ENCODE data around the gene MIB2.
"Not testable (repeated sequence)": the region's sequence is repeated elsewhere in the genome, so short reads cannot be mapped to it uniquely, and the experiment has no call there.

Gene MIB2

DNA sequence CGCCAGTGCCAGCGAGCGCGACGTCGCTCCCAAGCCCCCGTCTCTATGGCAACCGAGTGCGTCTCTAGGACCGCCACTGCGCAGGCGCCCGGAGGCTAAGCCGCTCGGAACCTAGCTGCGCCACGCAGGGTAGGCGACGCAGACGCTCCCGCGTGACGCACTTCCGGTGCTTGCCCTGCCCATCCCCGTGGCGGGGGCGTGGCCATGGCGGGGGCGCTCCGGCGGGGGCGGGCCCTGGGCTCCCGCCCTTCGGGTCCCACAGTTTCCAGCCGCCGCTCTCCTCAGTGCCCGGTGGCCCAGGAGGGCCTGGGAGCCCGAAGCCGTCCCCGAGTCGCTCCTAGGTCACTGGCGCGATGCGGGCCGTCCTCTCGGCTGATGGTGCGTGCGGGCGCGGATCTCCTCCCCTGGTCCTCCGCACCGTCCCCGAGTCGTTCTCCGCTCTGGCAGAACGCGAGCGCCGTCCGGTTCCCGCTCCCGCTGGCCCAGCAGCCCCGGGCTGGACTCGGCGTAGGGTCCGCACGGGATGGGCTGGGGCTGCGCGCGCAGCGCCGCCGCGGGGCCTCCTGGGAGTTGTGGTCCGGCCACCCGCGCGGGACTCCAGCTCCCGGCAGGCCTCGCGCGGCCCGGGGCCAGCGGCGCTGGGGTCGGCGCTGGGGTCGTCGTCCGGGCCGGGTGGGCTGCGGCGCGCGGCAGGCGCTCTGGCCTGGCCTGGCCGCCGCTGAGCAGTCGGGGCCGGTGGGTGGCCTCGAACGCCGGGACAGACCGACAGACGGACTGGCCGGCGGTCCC, at the start of gene MIB2:
Gene MIB2 (plus strand): TSS at position 245 of the 789 bp plus-strand sequence. CDS start 7,953 bp downstream, outside the sequence.
- DNase-seq = peak; percentile 98

DNA sequence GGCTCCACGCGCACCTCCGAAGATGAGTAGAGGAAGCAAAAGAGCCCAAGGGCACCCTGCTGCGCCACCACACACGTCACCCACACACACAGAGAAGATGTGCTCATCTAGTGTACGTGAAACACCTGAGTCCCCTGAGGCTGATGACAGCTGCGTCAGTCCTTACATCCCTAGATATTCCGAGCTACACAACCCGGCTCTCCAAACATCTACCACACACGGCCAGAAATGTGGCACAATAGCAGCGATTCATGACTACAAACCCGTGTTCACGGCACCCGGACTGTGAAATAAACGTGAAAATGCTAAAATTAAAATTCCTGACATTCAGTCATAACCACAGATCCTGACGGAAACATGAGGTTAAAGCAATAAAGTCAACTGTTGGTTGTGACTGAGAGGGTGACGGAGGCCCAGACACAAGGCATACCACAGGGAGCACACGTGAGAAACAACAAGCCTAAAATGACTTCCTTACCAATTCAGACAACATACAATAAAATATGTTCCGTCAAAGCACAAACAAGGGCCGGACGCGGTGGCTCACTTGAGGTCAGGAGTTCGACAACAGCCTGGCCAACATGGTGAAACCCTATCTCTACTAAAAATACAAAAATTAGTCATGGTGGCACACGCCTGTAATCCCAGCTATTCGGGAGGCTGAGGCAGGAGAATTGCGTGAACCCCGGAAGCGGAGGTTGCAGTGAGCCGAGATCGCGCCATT, 48.0 kb upstream of the MIB2 start:
- DNase-seq = no peak

DNA sequence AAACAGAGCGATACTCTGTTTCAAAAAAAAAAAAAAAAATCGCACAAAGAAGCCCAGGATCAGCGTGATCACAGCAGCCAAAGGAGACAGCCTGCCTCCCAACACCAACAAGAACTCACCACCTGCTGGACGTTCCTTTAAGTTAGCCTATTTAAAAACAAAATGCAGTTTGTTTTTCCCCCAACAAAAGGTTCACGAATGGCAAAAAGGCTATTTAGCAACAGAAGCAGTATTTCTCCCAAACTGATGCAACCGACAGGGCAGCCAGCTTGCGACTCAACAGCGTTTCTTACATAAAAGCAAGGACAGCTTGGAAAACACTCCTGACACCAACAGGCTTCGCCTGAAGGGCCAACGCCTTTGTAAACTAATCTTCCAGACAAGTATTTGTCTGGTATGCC, 47.4 kb upstream of the MIB2 start:
- DNase-seq = no peak

DNA sequence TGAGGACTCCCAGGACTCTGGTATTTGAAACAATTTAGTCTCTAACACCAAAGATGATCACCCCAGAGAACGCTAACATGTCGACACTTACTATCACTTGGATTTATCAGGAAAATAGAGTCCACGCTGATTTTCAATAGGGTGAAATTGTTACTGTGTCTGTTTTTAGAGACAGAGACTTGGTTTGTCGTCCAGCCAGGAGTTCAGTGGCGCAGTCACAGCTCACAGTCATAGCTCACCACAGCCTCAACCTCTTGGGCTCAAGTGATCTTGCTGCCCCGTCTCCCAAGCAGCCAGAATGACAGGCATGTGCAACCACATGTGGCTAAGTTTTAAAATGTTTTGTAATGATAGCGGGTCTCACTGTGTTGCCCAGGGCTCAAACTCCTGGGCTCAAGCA, 46.0 kb upstream of the MIB2 start:
- DNase-seq = no peak

- DNase-seq = peak; percentile 67
Observed at GRCh38 chr1:1573843-1574720, 41.2 kb upstream of the MIB2 start.

- peak; percentile 93 for DNase-seq
Observed at GRCh38 chr1:1574721-1575537, 40.4 kb upstream of the MIB2 start, which contains the start of gene SSU72. TSS of gene SSU72 (minus strand) at chr1:1574863. CDS start at chr1:1574557, 306 bp downstream.

- DNase-seq = no peak
Observed at GRCh38 chr1:1577367-1578011, 37.8 kb upstream of the MIB2 start.

DNA sequence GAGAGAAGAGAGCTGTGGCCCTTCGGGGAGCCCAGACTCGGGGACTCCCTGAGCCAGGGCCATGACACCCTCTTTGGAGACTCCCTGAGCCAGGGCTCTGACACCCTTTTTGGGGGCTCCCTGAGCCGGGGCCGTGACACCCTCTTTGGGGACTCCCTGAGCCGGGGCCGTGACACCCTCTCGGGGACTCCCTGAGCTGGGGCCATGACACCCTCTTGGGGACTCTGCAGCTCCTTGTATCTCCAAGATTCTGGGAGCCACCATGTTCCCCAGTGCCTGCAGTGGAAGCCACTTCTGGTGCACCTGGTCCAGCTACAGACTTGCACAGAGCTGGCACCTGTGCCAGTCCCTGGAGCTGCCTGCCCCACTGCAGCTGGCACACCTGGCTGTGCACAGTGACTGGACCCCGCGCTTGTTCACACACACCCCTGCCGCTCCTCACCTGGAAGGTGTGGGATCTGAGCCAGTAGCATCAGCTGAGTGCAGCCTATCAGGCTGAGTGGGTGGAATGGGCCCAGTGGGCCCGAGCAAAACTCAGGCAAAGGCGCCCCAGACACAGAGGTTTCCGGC, 36.8 kb upstream of the MIB2 start:
- no peak for DNase-seq

DNA sequence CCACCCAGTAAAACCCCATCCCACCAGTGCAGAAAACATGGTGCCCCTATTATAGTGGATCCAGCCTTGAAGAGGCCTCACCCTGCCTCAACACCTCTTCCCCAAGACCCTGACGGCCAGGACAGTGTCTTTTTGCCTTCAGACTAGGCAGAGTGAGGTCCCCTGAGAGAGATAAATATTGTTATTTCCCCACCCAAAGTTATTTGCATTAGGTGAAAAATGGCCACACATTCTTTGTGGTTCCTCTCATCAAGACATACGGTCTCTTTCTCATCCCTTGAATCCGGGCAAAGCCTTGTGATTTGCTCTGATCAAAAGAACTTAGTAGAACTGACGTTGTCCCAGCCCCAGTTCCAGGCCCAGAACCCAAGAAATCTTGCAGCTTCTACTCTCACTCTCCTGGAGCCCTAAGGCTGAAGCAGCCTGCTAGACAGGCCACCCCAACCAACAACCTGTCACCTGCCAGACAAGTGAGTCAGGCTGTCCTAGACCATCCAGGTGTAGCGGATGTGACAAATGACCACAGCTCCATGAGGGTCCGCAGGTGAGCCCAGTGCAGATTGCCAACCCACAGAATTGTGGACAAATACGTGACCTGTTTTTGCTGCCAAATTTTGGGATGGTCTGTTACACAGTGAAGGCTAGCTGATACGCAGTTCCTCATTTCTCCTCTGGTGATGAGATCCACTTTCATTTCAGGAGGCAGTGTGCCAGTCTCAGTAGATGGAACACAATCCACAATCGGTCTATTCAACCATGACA, 32.5 kb upstream of the MIB2 start:
- no peak for DNase-seq

DNA sequence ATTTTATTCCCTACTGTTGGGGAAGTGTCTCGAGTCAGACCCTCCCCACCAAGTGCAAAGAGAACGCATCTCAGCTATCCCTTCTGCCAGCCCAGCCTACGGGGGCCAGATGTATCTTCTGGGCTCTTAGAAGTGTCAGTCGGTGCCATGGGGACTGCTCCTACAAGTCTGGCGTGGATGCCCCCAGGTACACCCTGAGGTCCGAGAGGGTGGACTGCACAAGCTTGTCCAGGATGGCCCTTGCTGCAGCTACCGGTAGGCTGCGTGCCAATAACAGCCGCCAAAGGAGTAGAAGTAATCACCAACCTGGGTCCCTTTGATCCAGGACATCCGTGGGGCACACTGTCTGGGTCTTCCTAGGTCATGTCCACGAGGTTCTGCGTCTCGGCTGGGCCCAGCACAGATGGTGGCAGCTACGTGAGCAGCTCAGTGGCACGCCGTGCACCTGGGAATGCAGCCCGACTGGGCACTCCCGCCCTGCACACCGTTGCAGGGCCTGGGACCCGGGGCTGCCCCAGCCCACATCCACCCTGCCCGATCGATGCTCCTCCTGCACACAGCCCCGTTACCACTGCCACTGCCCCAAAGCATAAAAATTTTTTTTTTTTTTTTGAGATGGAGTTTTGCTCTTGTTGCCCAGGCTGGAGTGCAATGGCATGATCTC, 31.8 kb upstream of the MIB2 start:
- DNase-seq = no peak

DNA sequence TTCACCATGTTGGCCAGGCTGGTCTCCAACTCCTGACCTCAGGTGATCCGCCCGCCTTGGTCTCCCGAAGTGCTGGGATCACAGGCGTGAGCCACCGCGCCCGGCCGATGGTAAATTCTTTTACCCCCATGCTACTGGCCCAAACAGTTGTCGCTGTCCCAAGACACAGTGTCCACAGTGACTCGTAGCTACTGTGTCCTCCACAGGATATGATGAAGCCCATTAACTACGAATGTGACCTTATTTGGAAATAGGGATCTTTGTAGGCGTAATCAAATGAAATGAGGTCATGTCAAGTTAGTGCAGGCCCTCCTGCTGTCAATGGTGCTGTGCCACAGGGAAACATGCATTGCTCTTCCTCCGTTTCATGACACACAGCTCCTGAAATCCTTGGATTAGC, 23.8 kb upstream of the MIB2 start:
- no peak for DNase-seq

DNA sequence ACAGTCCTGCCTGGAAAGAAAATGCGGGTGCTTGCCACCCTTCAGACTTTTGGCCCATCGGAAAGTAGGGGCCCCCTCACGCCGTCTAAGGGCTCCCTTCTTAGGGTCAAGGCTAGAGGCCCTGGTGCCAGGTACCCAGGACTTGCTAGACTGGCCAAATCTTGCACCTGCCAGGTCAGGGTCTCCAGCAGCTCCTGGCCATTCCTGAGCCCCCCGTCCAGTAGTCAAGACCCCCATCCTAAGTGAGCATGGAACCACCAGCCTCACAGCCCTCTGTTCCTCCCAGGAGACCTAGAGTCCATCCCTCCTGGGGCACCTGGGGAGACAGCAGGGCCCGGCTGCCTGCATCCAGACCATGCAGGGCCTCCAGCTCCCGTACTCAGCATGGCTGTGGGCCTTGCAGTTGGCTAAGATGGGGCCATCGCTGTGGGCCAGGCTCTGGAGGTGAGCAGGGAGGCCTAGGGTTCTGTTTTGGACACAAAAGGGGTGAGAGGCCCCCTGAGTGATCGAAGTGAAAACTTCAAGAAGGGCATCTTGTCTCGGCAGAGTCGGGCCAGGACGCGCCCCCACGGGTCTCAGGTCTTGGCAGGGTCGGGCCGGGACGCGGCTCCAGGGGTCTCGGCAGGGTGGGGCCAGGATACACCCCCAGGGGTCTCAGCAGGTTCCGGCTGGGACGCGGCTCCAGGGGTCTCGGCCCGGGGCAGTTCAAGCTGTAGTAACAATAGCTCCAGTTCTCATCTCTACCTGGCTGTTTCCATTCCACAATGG, 21.3 kb upstream of the MIB2 start:
- DNase-seq = no peak

DNA sequence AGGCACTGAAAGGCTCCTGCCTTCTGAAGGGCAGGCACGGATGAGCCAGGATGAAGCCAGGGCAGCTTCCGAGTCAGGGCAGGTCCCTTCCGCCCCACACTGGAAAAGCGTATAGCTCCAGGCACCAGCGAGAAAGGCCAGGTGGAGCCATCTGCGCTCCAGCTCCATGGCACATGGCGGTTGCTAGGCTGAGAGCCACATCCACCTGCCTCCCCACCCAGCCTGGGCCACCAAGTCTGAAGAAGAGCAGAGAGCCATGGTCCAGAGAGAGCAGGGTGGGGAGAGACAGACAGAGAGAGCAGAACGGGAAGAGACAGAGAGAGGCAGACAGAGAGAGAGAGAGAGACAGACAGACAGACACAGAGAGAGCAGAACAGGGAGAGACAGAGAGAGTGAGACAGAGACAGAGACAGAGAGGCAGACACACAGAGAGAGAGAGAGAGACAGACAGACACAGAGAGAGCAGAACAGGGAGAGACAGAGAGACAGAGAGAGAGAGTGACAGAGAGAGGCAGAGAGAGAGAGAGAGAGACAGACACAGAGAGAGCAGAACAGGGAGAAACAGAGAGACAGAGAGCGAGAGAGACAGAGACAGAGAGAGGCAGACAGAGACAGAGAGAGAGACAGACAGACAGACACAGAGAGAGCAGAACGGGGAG, 20.6 kb upstream of the MIB2 start:
- DNase-seq = no peak

DNA sequence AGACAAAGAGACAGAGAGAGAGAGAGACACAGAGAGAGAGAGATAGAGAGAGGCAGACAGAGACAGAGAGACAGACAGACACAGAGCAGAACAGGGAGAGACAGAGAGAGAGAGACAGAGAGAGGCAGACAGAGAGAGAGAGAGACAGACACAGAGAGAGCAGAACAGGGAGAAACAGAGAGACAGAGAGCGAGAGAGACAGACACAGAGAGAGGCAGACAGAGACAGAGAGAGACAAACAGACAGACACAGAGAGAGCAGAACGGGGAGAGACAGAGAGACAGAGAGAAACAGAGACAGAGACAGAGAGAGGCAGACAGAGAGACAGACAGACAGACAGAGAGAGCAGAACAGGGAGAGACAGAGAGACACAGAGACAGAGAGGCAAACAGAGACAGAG, 20.0 kb upstream of the MIB2 start:
- DNase-seq = not testable (repeated sequence)

GRCh38 chr1:1596493-1597274, 18.6 kb upstream of the MIB2 start:
- DNase-seq = no peak

GRCh38 chr1:1597275-1597930, 17.9 kb upstream of the MIB2 start:
- peak; percentile 32 for DNase-seq

- no peak for DNase-seq
Observed at GRCh38 chr1:1598051-1598719, 17.1 kb upstream of the MIB2 start.
